ENCODE data around the gene ADAM15.

DNA sequence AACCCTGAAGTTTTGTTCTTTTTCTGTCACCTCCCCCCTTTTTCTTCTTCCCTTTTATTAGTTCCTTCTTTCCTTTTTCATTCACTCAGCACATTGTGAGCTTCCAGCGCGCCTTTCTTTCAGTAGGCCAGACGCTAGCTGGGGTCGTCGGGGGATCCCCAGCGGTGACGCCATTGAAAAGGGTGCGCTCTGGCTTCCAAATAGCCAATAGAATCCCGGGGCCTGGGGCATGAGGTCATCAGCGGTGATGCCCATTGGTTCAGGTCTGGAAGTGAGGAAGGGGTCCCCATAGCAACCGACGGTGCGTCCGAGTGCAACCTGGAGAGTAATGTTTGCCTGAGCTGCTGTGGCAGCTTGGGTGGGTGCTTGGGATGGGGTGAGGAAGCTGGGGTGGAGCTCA lies 20.6 kb downstream of the ADAM15 start:
- TF ChIP-seq, protein P1, sequence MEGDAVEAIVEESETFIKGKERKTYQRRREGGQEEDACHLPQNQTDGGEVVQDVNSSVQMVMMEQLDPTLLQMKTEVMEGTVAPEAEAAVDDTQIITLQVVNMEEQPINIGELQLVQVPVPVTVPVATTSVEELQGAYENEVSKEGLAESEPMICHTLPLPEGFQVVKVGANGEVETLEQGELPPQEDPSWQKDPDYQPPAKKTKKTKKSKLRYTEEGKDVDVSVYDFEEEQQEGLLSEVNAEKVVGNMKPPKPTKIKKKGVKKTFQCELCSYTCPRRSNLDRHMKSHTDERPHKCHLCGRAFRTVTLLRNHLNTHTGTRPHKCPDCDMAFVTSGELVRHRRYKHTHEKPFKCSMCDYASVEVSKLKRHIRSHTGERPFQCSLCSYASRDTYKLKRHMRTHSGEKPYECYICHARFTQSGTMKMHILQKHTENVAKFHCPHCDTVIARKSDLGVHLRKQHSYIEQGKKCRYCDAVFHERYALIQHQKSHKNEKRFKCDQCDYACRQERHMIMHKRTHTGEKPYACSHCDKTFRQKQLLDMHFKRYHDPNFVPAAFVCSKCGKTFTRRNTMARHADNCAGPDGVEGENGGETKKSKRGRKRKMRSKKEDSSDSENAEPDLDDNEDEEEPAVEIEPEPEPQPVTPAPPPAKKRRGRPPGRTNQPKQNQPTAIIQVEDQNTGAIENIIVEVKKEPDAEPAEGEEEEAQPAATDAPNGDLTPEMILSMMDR (IDR thresholded peaks at IDR 0.05; ENCODE audit: low read length), result no peak
- no peak for TF ChIP-seq EZH2 (IDR thresholded peaks at IDR 0.05; ENCODE audit: borderline replicate concordance, low read length)

All from OCI-LY1 (cell line).